ENCODE measurements around the gene PLEKHH1.
A peak's percentile ranks its signal among the peaks of the same experiment; 100 is the strongest.

Gene PLEKHH1

DNA sequence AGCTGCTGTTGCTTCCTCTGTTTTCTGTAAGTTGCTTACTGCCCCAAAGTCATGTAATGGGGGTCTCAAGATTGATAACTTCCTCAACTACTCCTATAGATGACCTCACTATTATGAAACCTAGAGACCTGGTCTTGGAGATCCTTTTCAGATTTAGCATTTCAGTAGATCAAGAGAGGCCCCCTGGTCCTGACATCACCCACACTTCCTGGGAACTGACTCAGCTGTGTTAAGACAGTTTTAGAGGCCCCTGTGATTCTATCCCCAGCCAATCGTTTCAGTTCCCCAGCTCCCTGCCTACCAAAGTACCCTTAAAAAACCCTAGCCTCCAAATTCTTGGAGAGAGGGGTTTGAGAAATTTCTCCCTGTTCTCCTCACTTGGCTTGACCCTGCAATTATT lies 77.4 kb downstream of the PLEKHH1 start:
- Histone ChIP-seq H3K36me3 (ENCODE audit: control insufficient read depth, low read length) (no peaks in the 10 kb centered on the region), H3K27me3 (ENCODE audit: control insufficient read depth, low read length) (peaks cover 8% of the 10 kb centered on the region), H3K4me1 (ENCODE audit: control insufficient read depth, low read length) (no peaks in the 10 kb centered on the region), H3K4me2 (ENCODE audit: low read length) (no peak overlapping the region), H3K9me3 (ENCODE audit: control insufficient read depth, insufficient read depth, low read length) (no peaks in the 10 kb centered on the region), H3K9me2 (replicated peaks; ENCODE audit: control insufficient read depth, low read length) (no peaks in the 10 kb centered on the region), H3K79me2 (ENCODE audit: control insufficient read depth, low read length) (no peaks in the 10 kb centered on the region), H3K27ac (ENCODE audit: low read depth, low read length) (no peak overlapping the region), H3F3A (ENCODE audit: control insufficient read depth, insufficient read depth) (no peaks in the 10 kb centered on the region), H4K20me1 (ENCODE audit: control insufficient read depth, insufficient read depth, low read depth, low read length) (no peaks in the 10 kb centered on the region), H3K4me3 (ENCODE audit: low read length) (no peak overlapping the region)
- no peak for TF ChIP-seq EZH2phosphoT487 (IDR thresholded peaks at IDR 0.05; ENCODE audit: borderline replicate concordance, low read length)
- TF ChIP-seq, protein P1, sequence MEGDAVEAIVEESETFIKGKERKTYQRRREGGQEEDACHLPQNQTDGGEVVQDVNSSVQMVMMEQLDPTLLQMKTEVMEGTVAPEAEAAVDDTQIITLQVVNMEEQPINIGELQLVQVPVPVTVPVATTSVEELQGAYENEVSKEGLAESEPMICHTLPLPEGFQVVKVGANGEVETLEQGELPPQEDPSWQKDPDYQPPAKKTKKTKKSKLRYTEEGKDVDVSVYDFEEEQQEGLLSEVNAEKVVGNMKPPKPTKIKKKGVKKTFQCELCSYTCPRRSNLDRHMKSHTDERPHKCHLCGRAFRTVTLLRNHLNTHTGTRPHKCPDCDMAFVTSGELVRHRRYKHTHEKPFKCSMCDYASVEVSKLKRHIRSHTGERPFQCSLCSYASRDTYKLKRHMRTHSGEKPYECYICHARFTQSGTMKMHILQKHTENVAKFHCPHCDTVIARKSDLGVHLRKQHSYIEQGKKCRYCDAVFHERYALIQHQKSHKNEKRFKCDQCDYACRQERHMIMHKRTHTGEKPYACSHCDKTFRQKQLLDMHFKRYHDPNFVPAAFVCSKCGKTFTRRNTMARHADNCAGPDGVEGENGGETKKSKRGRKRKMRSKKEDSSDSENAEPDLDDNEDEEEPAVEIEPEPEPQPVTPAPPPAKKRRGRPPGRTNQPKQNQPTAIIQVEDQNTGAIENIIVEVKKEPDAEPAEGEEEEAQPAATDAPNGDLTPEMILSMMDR (IDR thresholded peaks at IDR 0.05; ENCODE audit: low read depth, low read length, poor library complexity, severe bottlenecking): no peak

DNA sequence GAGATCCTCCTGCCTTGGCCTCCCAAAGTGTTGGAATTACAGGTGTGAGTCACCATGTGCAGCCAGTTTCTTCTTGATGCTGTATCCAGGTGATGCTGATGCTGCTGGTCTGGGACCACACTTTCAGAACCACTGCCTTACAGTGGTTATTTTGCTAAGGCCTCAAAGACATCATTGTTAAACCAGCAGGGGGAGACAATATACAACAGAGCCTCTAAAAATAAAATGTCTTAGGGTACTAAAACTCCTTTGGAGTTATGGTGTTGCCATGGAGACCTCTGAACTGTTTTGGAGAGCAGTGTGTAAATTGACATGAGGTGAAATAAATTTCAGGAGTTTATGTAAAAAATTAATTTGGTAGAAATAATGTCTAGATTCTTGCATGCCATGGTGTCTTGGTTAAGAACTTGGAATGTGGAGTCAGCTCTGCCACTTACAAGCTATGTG lies 85.5 kb downstream of the PLEKHH1 start:
- H3K9me3 ChIP-seq (ENCODE audit: control insufficient read depth, insufficient read depth, low read length): no peaks in the 10 kb centered on the region
- peaks cover 24% of the 10 kb centered on the region for H3K4me1 ChIP-seq (ENCODE audit: control insufficient read depth, low read length)
- H3F3A ChIP-seq (ENCODE audit: control insufficient read depth, insufficient read depth): peaks cover 2% of the 10 kb centered on the region; the same call in 1 of the 2 replicates
- H3K27ac ChIP-seq (ENCODE audit: low read depth, low read length): no peak overlapping the region
- H3K4me3 ChIP-seq (ENCODE audit: low read length): peak overlapping the region; percentile 77
- no peaks in the 10 kb centered on the region for H4K20me1 ChIP-seq (ENCODE audit: control insufficient read depth, insufficient read depth, low read depth, low read length)
- H3K27me3 ChIP-seq (ENCODE audit: control insufficient read depth, low read length): peaks cover 23% of the 10 kb centered on the region
- H3K79me2 ChIP-seq (ENCODE audit: control insufficient read depth, low read length): no peaks in the 10 kb centered on the region
- H3K9me2 ChIP-seq (replicated peaks; ENCODE audit: control insufficient read depth, low read length): no peaks in the 10 kb centered on the region
- H3K4me2 ChIP-seq (ENCODE audit: low read length): peak overlapping the region; percentile 83
- H3K36me3 ChIP-seq (ENCODE audit: control insufficient read depth, low read length): no peaks in the 10 kb centered on the region
- TF ChIP-seq, protein P1 (IDR thresholded peaks at IDR 0.05; ENCODE audit: low read depth, low read length, poor library complexity, severe bottlenecking): peak; percentile 70
- no peak for TF ChIP-seq EZH2phosphoT487 (IDR thresholded peaks at IDR 0.05; ENCODE audit: borderline replicate concordance, low read length)

DNA sequence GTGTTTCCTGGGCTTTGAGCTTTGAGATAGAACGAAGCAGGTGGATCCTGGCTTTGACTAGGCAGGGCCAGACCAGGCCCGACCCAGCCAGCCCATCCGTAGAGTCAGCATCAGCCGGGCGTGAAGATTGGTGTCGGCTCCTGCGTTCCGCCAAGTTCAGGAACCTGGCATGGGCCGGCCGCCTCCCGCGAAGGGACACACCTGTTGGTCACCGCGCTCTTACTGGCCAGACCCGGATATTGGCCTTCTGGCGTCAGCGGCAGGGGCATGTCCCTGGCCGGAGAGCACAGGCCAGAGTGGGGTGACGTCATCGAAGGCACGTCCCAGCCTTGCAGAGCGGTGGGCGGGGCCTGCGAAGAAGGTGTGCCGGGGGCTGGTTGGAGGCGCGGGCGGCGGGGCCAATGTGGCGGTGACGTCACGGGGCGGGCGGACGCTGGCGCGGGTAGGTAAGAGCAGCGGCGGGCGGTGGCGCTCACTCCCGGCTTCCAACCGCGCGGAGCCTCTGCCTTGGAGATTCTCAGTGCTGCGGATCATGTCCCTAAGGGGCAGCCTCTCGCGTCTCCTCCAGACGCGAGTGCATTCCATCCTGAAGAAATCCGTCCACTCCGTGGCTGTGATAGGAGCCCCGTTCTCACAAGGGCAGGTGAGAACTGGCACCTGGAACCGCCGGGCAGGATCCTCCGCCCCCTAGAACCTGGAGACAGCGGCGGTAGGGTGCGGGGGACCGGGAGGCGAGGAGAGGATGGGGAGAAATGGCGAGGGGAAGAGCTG lies 86.5 kb downstream of the PLEKHH1 start, which contains the start of gene ARG2:
Gene ARG2, plus strand, starts transcription at position 475 of the 771 bp plus-strand sequence. Its CDS starts 58 bp downstream, at position 533.
- Histone ChIP-seq H3K4me3 (ENCODE audit: low read length) (peak within 1 kb of the TSS; percentile 77), H3K27me3 (ENCODE audit: control insufficient read depth, low read length) (peaks cover 20% of the 10 kb centered on the region), H3K79me2 (ENCODE audit: control insufficient read depth, low read length) (no peaks in the 10 kb centered on the region), H3K36me3 (ENCODE audit: control insufficient read depth, low read length) (no peaks in the 10 kb centered on the region), H3K9me3 (ENCODE audit: control insufficient read depth, insufficient read depth, low read length) (no peaks in the 10 kb centered on the region), H3K27ac (ENCODE audit: low read depth, low read length) (no peak within 1 kb of the TSS), H3K4me2 (ENCODE audit: low read length) (peak within 1 kb of the TSS; percentile 83), H3F3A (ENCODE audit: control insufficient read depth, insufficient read depth) (peaks cover 2% of the 10 kb centered on the region; the same call in 1 of the 2 replicates), H3K4me1 (ENCODE audit: control insufficient read depth, low read length) (peaks cover 24% of the 10 kb centered on the region), H3K9me2 (replicated peaks; ENCODE audit: control insufficient read depth, low read length) (no peaks in the 10 kb centered on the region), H4K20me1 (ENCODE audit: control insufficient read depth, insufficient read depth, low read depth, low read length) (no peaks in the 10 kb centered on the region)
- no peak for TF ChIP-seq EZH2phosphoT487 (IDR thresholded peaks at IDR 0.05; ENCODE audit: borderline replicate concordance, low read length)
- TF ChIP-seq, protein P1 (IDR thresholded peaks at IDR 0.05; ENCODE audit: low read depth, low read length, poor library complexity, severe bottlenecking): no peak

All from DOHH2 (cell line).